HS-5 (cell line): ENCODE data around the gene DPYSL4.
"Not testable (repeated sequence)": the region's sequence is repeated elsewhere in the genome, so short reads cannot be mapped to it uniquely, and the experiment has no call there.

Experiments used
- DNase-seq: peaks from one replicate; pipeline ENCODE4 v3.0.0-alpha.2; 2012; ENCODE audit warnings: low read depth

DPYSL4 gene

GRCh38 chr10:132149917-132150316, 36.8 kb upstream of the DPYSL4 start:
- no peak for DNase-seq

- no peak for DNase-seq
These were observed 36.0 kb upstream of the DPYSL4 start for GRCh38 chr10:132150777-132151176.

- DNase-seq: no peak
These were observed 35.3 kb upstream of the DPYSL4 start for GRCh38 chr10:132151286-132151950.

DNA sequence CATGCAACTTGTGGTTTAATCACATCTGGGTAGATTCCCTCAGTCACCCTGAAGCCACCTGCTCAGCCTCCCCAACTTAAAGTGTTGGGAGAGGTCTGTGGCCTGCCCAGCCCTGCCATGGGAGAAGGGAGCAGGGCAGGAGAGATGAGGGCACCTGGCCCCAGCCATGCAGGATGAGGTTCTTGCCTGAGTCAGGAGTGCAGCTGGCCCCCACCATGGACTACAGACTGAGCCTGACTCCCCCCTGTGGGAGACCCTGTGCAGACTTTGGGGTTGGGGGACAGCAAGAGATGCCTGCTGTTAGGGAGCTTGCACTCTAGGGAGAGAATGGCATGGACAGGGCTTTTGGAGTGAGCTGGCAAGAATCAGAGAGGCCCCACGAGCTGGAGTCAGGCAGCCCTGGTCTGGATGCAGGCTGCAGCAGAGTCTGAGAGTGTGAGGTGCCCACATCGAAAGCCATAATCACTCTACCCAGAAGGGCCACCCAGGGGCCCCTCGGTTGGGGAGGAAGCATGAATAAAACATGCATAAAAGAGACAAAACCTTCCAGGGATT, 34.7 kb upstream of the DPYSL4 start:
- DNase-seq: no peak

GRCh38 chr10:132152896-132153580, 33.7 kb upstream of the DPYSL4 start:
- no peak for DNase-seq

DNA sequence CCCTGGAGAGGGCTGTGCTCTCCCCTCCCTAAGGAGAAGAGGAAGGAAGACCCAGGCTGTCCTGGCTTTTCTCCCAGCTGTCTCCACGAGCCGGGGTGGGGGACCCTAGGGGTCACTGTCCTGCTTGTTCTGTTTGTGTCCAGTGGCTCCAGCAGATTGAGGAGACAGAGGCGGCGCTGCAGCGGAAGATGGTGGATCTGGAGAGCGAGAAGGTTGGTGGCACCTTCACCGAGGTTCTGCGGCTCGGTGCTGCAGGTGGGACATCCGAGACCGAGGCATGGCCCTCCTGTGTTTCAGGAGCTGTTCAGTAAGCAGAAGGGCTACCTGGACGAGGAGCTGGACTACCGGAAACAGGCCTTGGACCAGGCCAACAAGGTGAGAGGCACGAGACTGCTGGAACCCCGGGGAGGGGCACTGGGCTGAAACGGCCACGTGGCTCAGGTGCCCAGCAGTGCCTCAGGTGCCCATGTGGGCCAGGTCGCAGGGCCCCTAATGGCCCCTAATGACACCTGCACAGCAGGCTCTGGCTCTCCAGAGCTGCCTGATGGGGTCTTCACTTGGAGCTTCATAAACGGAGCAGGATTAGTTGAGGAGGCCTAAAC, 33.0 kb upstream of the DPYSL4 start:
- no peak for DNase-seq

DNA sequence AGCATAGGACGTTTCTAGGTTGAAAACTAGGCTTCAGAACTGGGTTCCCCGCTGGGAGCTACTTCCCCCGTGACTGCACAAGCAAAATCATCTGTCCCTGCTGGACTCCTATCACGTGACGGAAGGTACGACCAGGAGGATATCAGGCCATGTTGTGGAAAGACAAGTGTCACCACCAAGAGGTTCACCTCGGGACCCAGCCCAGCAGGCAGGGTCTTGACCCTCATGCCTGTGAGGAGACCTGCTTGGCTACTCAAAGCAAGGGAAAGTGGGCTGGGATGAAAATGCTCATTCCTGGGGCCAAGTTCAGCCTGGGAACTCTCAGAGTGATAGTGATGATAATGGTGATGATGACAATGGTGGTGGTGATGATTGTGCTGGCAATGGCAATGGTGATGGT, 32.3 kb upstream of the DPYSL4 start:
- DNase-seq: no peak

GRCh38 chr10:132154931-132155330, 31.8 kb upstream of the DPYSL4 start:
- no peak for DNase-seq

- DNase-seq: no peak
These were observed 30.9 kb upstream of the DPYSL4 start for GRCh38 chr10:132155723-132156381.

GRCh38 chr10:132156382-132156781, 30.4 kb upstream of the DPYSL4 start:
- DNase-seq: no peak

DNA sequence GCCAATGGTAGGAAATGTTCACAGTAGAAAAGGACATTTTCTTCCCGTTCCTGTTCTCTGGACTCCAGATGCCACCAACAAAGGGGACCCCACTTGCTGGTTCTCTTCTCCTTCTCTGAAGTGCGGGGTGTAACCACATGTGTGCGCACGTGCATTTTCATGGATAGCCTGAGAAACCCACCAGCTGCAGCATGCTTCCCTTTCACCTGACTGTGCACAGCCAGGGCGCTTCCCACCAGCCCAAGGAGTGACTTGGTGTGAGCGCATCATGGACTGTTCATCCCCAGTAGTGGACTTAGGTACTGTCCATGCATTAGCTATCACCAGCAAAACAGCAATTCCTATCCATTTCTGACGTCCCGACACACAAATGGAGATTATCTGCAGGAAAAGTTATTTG, 29.6 kb upstream of the DPYSL4 start:
- DNase-seq: no peak

DNA sequence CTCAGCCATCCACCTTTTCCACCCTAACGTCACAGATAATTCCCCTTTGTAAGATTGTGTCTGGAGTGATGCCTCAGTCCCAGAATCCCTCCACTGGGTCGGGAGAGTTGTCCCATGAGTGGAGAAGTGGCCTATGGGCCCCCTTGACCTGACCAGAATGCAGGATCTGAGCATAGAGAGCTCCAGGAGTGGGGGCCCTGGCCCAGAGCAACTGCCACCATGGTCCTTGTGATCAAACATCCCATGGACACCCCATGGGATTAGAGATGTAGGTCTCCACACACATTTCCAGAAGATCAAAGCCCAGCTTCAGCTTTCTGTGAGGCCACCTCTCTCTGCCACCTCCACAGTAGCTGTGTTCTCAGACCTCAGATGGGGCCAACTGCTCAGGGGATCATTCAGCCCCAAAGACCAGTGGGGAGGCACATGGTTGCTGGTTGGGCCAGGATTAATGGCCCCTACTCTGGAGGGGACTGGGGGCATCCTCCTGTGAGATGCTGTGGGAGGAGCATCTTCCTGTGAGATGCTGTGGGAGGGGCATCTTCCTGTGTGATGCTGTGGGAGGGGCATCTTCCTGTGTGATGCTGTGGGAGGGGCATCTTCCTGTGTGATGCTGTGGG, 28.5 kb upstream of the DPYSL4 start:
- DNase-seq: no peak

DNA sequence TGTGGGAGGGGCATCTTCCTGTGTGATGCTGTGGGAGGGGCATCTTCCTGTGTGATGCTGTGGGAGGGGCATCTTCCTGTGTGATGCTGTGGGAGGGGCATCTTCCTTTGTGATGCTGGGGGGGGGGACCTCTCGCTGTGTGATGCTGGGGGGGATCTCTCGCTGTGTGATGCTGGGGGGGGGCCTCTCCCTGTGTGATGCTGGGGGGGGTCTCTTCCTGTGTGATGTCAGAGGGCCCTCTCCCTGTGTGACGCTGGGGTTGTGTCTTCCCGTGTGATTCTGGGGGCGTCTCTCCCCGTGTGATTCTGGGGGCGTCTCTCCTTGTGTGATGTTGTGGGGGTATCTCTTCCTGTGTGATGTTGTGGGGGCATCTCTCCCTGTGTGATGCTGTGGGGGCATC, 27.9 kb upstream of the DPYSL4 start:
- no peak for DNase-seq

DNA sequence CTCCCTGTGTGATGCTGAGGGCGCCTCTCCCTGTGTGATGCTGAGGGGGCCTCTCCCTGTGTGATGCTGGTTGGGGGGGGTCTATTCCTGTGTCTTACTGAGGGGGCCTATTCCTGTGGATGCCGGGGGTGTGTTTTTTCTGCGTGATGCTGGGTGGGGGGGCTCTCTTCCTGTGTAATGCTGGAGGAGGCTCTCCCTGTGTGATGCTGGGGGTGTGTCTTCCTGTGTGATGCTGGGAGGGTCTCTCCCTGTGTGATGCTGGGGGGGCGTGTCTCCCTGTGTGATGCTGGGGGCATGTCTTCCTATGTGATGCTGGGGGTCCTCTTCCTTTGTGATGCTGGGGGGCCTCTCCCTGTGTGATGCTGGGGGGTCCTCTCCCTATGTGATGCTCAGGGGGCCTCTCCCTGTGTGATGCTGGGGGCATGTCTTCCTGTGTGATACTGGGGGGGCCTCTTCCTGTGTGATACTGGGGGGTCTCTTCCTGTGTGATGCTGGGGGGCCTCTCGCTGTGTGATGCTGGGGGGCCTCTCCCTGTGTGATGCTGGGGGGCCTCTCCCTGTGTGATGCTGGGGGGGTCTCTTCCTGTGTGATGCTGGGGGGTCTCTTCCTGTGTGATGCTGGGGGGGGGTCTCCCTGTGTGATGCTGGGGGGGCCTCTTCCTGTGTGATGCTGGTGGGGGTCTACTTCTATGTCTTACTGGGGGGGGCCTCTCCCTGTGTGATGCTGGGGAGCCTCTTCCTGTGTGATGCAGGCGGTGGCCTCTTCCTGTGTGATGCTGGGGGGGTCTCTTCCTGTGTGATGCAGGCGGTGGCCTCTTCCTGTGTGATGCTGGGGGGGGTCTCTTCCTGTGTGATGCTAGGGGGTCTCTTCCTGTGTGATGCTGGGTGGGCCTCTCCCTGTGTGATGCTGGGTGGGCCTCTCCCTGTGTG, 27.2 kb upstream of the DPYSL4 start:
- not testable (repeated sequence) for DNase-seq

- DNase-seq: not testable (repeated sequence)
These were observed 26.5 kb upstream of the DPYSL4 start for GRCh38 chr10:132160231-132160630.

DNA sequence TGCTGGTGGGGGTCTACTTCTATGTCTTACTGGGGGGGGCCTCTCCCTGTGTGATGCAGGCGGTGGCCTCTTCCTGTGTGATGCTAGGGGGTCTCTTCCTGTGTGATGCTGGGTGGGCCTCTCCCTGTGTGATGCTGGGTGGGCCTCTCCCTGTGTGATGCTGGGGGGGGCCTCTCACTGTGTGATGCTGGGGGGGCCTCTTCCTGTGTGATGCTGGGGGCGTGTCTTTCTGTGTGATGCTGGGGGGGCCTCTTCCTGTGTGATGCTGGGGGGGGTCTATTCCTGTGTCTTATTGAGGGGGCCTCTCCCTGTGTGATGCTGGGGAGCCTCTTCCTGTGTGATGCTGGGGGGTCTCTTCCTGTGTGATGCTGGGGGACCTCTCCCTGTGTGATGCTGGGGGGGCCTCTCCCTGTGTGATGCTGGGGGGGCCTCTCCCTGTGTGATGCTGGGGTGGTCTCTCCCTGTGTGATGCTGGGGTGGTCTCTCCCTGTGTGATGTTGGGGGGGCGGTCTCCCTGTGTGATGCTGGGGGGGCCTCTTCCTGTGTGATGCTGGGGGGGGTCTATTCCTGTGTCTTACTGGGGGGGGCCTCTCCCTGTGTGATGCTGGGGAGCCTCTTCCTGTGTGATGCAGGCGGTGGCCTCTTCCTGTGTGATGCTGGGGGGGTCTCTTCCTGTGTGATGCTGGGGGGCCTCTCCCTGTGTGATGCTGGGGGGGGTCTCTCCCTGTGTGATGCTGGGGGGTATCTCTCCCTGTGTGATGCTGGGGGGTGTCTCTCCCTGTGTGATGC, 25.7 kb upstream of the DPYSL4 start:
- not testable (repeated sequence) for DNase-seq

- no peak for DNase-seq
These were observed 24.7 kb upstream of the DPYSL4 start for GRCh38 chr10:132162021-132162531.

DNA sequence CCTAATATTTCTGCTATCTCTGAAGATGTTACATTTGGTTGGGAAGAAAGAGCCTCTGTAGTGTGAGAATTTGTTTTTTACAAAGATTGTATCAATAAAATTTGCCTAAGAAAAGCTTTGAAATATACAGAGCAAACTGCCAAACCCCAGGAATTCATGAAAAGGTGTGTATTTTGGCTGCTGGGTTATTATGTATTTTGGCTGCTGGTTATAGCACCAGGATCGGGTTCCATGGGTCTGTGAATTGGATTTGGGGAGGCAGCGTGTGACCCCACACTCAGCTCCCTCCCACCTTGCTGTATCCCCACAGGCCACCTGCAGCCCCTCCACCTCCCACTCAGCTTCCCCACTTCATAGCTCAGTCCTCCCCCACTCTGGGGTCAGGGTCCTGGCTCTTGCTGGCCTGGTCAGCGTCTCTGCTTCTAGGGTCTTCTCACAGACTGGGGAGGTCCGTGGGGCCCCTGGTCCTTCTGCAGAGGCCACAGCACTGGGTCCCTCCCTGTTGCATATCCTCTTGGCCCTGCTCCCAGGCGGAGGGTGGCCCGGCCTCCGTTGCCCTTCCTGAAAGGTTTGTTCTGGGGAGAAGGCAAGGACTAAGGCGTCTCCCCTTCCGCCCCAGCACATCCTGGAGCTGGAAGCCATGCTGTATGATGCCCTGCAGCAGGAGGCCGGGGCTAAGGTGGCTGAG, 24.0 kb upstream of the DPYSL4 start:
- no peak for DNase-seq

DNA sequence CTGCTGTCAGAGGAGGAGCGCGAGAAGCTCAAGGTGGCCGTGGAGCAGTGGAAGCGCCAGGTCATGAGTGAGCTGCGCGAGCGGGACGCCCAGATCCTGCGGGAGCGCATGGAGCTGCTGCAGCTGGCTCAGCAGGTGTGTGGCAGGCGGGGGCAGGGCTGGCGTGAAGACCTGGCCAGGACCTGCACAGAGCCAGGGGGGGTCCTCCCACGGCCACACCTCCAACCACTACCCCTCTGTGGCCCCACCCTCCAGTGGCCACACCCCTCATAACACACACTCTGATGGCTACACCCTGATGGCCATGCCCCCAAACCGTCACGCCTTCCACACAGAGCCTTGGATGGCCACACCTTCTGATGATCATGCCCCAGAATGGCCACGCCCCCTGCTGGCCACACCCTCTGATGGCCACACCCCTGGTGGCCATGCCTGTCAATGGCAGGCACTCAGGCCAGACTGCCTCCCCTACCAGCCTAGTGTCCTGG, 23.4 kb upstream of the DPYSL4 start:
- no peak for DNase-seq
